Mesenchymal stem cell (in vitro differentiated cells and primary cell): ENCODE results near the gene PRDM7.

Source experiments
- DNase-seq: peaks from one replicate; pipeline ENCODE4 v3.0.0-alpha.2; 2013
- H2AFZ ChIP-seq: one replicate; pipeline ENCODE4 v1.6.1; 2013; ENCODE audit warnings: low read depth, mild to moderate bottlenecking, control low read depth, inconsistent platforms, low read length, moderate library complexity
- H2AK5ac ChIP-seq: 2 replicates; pipeline ENCODE4 v1.6.1; 2013; ENCODE audit warnings: low read length, moderate library complexity, mild to moderate bottlenecking, inconsistent platforms; ENCODE audit not compliant: severe bottlenecking
- H2BK120ac ChIP-seq: one replicate; pipeline ENCODE4 v1.6.1; 2013; ENCODE audit warnings: low read depth, mild to moderate bottlenecking, inconsistent platforms, low read length, moderate library complexity
- H2BK12ac ChIP-seq, 2 experiments: one replicate each; pipeline ENCODE4 v1.6.1; 2013; ENCODE audit warnings: inconsistent platforms in 2 of 2, low read length in 2 of 2, mild to moderate bottlenecking in 2 of 2, moderate library complexity in 2 of 2, control low read depth in 1 of 2
- H2BK15ac ChIP-seq: one replicate; pipeline ENCODE4 v1.6.1; 2013; ENCODE audit warnings: mild to moderate bottlenecking, low read depth, inconsistent platforms; ENCODE audit not compliant: poor library complexity, severe bottlenecking
- H2BK5ac ChIP-seq: 2 replicates; pipeline ENCODE4 v1.6.1; 2013; ENCODE audit warnings: low read depth, mild to moderate bottlenecking, low read length, control low read depth, inconsistent platforms; ENCODE audit not compliant: poor library complexity, severe bottlenecking
- H3K14ac ChIP-seq, 2 experiments: one replicate each; pipeline ENCODE4 v1.6.1; 2013; ENCODE audit warnings: inconsistent platforms in 2 of 2, low read length in 2 of 2, control low read depth in 1 of 2, mild to moderate bottlenecking in 1 of 2, moderate library complexity in 1 of 2
- H3K18ac ChIP-seq, 2 experiments: one replicate each; pipeline ENCODE4 v1.6.1; 2013; ENCODE audit warnings: inconsistent platforms in 2 of 2, low read length in 2 of 2, control low read depth in 1 of 2, low read depth in 1 of 2, mild to moderate bottlenecking in 1 of 2
- H3K23ac ChIP-seq, 2 experiments: one replicate each; pipeline ENCODE4 v1.6.1; 2013; ENCODE audit warnings: inconsistent platforms in 2 of 2, low read length in 2 of 2, mild to moderate bottlenecking in 2 of 2, moderate library complexity in 2 of 2, control low read depth in 1 of 2
- H3K27ac ChIP-seq: 2 replicates; pipeline ENCODE4 v1.5.1; 2013; ENCODE audit warnings: mild to moderate bottlenecking, moderate library complexity, low read length, control low read depth, inconsistent platforms; ENCODE audit not compliant: poor library complexity, severe bottlenecking
- H3K27me3 ChIP-seq, 2 experiments: 2 replicates each; pipeline versions ENCODE4 v1.6.1 to v1.7.0; 2013; ENCODE audit warnings: low read length in 2 of 2, mild to moderate bottlenecking in 2 of 2, moderate library complexity in 2 of 2, control low read depth in 1 of 2, inconsistent platforms in 1 of 2; ENCODE audit not compliant: control insufficient read depth in 1 of 2, insufficient read depth in 1 of 2
- H3K36me3 ChIP-seq, 2 experiments: 2 replicates each; pipeline versions ENCODE4 v1.6.1 to v1.7.0; 2013; ENCODE audit warnings: low read length in 2 of 2, control low read depth in 1 of 2, inconsistent platforms in 1 of 2, low read depth in 1 of 2, mild to moderate bottlenecking in 1 of 2; ENCODE audit not compliant: insufficient read depth in 2 of 2, control insufficient read depth in 1 of 2
- H3K4ac ChIP-seq, 2 experiments: one replicate each; pipeline ENCODE4 v1.6.1; 2013; ENCODE audit warnings: inconsistent platforms in 2 of 2, low read length in 2 of 2, mild to moderate bottlenecking in 2 of 2, moderate library complexity in 2 of 2, control low read depth in 1 of 2, low read depth in 1 of 2
- H3K4me1 ChIP-seq: 2 replicates; pipeline ENCODE4 v1.6.1; 2013; ENCODE audit warnings: low read depth, low read length, control low read depth; ENCODE audit not compliant: control insufficient read depth, insufficient read depth
- H3K4me2 ChIP-seq: 2 replicates; pipeline ENCODE4 v1.6.1; 2013; ENCODE audit warnings: low read length, mild to moderate bottlenecking, inconsistent platforms; ENCODE audit not compliant: poor library complexity, severe bottlenecking
- H3K4me3 ChIP-seq, 2 experiments: 2 replicates each; pipeline versions ENCODE4 v1.5.1 to v1.7.0; 2013; ENCODE audit warnings: low read length in 2 of 2, mild to moderate bottlenecking in 2 of 2, control low read depth in 1 of 2, low read depth in 1 of 2; ENCODE audit not compliant: insufficient read depth in 1 of 2
- H3K79me1 ChIP-seq: replicated peaks from 2 replicates; pipeline ENCODE4 v1.6.1; 2013; ENCODE audit warnings: mild to moderate bottlenecking, control low read depth, low read length, inconsistent platforms; ENCODE audit not compliant: poor library complexity, severe bottlenecking
- H3K9ac ChIP-seq: 2 replicates; pipeline ENCODE4 v1.7.0; 2013; ENCODE audit warnings: mild to moderate bottlenecking, low read length, moderate library complexity
- H3K9me3 ChIP-seq: 2 replicates; pipeline ENCODE4 v1.7.0; 2013; ENCODE audit warnings: mild to moderate bottlenecking, low read length; ENCODE audit not compliant: control insufficient read depth
- H4K8ac ChIP-seq: one replicate; pipeline ENCODE4 v1.6.1; 2013; ENCODE audit warnings: inconsistent platforms, mild to moderate bottlenecking, low read length, moderate library complexity
- H4K91ac ChIP-seq: one replicate; pipeline ENCODE4 v1.6.1; 2013; ENCODE audit warnings: mild to moderate bottlenecking, low read length, inconsistent platforms
- WGBS: methylation state at CpG from one replicate; pipeline ENCODE4 v1.1.7; 2013; ENCODE audit warnings: mixed read lengths; 5-methylcytosine and 5-hydroxymethylcytosine counted together

The PRDM7 gene

DNA sequence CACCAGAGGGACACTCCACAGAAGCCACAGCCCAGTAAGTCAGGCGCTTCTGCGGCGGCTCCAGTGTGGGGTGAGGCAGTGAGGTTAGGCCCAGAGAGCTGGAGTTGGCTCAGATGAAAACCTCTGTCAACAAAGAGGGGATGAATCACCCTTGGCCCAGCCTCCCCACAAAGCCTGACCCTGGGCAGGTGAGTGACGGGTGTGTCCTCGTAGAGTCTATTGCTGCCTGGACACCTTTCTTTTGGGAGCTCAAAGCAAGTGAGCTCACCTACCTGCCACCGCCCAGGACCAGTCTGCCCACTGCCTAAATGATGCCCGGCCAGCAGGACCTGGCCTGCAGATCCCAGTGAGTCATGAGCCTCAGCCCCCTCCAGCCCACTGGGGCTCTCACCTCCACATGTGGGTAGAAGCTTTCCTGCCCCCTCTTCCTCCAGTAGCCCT, 33.0 kb downstream of the PRDM7 start:
- Histone ChIP-seq H3K18ac (no peak overlapping the region), H3K4me3 (no peak overlapping the region), H3K9ac (no peak overlapping the region), H3K9me3 (no peaks in the 10 kb centered on the region), H2BK5ac (no peak overlapping the region), H2AFZ (no peak overlapping the region), H2BK120ac (no peak overlapping the region), H3K36me3 (peaks cover 41 to 42% of the 10 kb centered on the region in 2 experiments), H3K4me1 (peaks cover 19% of the 10 kb centered on the region), H3K23ac (no peak overlapping the region), H3K4me2 (no peak overlapping the region), H3K4ac (no peak overlapping the region), H2AK5ac (no peak overlapping the region), H3K14ac (no peak overlapping the region), H3K79me1 (no peaks in the 10 kb centered on the region), H2BK12ac (no peak overlapping the region), H4K8ac (no peak overlapping the region), H2BK15ac (no peak overlapping the region), H3K27me3 (peaks cover 7 to 9% of the 10 kb centered on the region in 2 experiments), H4K91ac (no peak overlapping the region), H3K27ac (no peak overlapping the region)
- WGBS: 92% methylated on average over 7 of the region's 7 CpGs
- no peak for DNase-seq

DNA sequence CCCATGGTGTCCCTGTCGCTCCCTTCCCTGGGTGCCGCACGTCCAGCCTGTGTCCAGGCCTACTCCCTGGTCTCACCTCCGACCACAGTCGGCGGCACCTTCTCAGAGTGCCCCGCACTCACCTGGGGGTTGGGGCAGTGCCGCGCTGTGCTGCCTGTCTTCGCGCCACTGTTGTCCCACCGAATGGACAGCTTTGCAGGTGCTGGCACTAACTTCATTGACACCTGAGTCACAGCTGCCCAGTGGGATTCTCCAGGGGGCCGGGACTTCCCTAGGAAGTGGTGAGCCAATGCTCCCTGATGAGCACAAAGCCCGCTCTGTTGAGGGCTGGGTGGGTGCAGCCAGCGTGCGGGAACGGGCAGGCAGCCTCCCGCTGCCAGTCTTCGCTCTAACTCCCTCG, 33.6 kb downstream of the PRDM7 start:
- H3K79me1 ChIP-seq: no peaks in the 10 kb centered on the region
- no peak overlapping the region for H3K9ac ChIP-seq
- no peak overlapping the region for H2BK120ac ChIP-seq
- no peak overlapping the region for H4K91ac ChIP-seq
- H2BK15ac ChIP-seq: no peak overlapping the region
- no peak overlapping the region for H3K14ac ChIP-seq
- no peak overlapping the region for H3K18ac ChIP-seq
- H2AFZ ChIP-seq: no peak overlapping the region
- H3K27me3 ChIP-seq: peaks cover 6 to 7% of the 10 kb centered on the region in 2 experiments
- H4K8ac ChIP-seq: no peak overlapping the region
- no peaks in the 10 kb centered on the region for H3K9me3 ChIP-seq
- no peak overlapping the region for H2AK5ac ChIP-seq
- no peak for DNase-seq
- WGBS: 91% methylated on average over 18 of the region's 20 CpGs
- peaks cover 44 to 48% of the 10 kb centered on the region in 2 experiments for H3K36me3 ChIP-seq
- H3K27ac ChIP-seq: no peak overlapping the region
- peaks cover 19% of the 10 kb centered on the region for H3K4me1 ChIP-seq
- H2BK12ac ChIP-seq: no peak overlapping the region
- no peak overlapping the region for H3K4ac ChIP-seq
- H2BK5ac ChIP-seq: no peak overlapping the region
- H3K23ac ChIP-seq: no peak overlapping the region
- no peak overlapping the region for H3K4me3 ChIP-seq
- H3K4me2 ChIP-seq: no peak overlapping the region

DNA sequence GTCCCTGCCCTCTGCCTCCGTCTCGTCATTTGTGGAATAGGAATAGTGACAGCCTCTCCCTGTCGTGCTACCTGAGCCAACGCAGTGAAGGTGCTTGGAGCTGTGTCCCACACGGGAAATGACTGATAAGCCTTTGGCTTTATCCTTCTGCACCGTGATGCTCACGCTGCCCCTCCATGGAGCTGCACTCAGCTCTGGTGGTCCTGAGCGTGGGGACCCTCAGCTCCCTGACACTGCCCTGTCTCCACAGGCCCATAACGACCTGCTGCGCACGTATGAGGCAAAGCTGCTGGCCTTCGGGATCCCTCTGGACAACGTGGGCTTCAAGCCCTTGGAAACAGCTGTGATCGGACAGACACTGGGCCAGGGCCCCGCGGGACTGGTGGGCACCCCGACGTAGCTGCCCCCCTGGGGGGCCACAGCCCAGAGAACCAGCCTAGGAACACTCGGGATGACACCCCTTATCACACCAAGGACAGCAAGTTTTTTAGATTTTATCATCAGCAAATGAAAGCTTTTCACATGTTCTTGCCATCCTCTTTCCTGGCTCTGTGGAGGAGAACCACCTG, 34.1 kb downstream of the PRDM7 start:
- Histone ChIP-seq H3K4me3 (no peak overlapping the region), H3K4ac (no peak overlapping the region), H2AFZ (no peak overlapping the region), H2BK12ac (no peak overlapping the region), H2AK5ac (no peak overlapping the region), H3K27me3 (peaks cover 6 to 7% of the 10 kb centered on the region in 2 experiments), H2BK5ac (no peak overlapping the region), H3K9me3 (no peaks in the 10 kb centered on the region), H3K14ac (no peak overlapping the region), H2BK15ac (no peak overlapping the region), H4K91ac (no peak overlapping the region), H3K9ac (no peak overlapping the region), H3K4me2 (no peak overlapping the region), H3K23ac (no peak overlapping the region), H3K27ac (no peak overlapping the region), H2BK120ac (no peak overlapping the region), H3K18ac (no peak overlapping the region), H4K8ac (no peak overlapping the region), H3K36me3 (peaks cover 49 to 52% of the 10 kb centered on the region in 2 experiments), H3K79me1 (no peaks in the 10 kb centered on the region), H3K4me1 (peaks cover 19% of the 10 kb centered on the region)
- no peak for DNase-seq
- 91% methylated on average over 19 of the region's 19 CpGs for WGBS

DNA sequence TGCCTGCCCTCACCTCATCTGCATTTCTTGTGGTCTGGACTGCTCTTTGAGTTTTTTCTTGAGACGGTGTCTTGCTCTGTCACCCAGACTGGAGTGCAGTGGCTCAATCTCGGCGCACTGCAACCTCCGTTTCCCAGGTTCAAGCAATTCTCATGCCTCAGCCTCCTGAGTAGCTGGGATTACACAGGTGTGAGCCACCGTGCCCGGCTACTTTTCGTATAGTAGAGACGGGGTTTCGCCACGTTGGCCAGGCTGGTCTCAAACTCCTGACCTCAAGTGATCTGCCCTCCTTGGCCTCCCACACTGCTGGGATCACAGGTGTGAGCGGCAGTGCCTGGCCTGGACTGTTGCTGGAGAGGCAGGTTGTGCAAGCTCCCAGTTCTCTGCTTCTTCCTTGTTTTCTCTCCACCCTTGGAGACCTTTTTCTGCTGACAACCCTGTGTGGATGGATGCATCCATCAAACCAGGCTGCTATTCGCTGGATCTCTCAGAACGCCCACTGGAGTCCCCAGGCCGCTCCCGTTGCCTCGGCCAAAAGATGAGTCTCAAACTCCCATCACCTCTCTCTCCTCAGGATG, 35.1 kb downstream of the PRDM7 start:
- H3K4me1 ChIP-seq: peaks cover 14% of the 10 kb centered on the region
- H2AFZ ChIP-seq: no peak overlapping the region
- H3K79me1 ChIP-seq: no peaks in the 10 kb centered on the region
- H3K14ac ChIP-seq: no peak overlapping the region
- no peak overlapping the region for H2BK15ac ChIP-seq
- H2BK120ac ChIP-seq: no peak overlapping the region
- no peak overlapping the region for H3K23ac ChIP-seq
- no peak overlapping the region for H2BK5ac ChIP-seq
- H3K36me3 ChIP-seq: peaks cover 58 to 63% of the 10 kb centered on the region in 2 experiments
- H3K27ac ChIP-seq: no peak overlapping the region
- no peak overlapping the region for H3K9ac ChIP-seq
- H3K4me3 ChIP-seq: no peak overlapping the region
- H3K9me3 ChIP-seq: no peaks in the 10 kb centered on the region
- no peak for DNase-seq
- no peak overlapping the region for H3K18ac ChIP-seq
- WGBS: 94% methylated on average over 16 of the region's 16 CpGs
- no peak overlapping the region for H4K8ac ChIP-seq
- no peak overlapping the region for H2BK12ac ChIP-seq
- no peak overlapping the region for H4K91ac ChIP-seq
- H3K4ac ChIP-seq: no peak overlapping the region
- no peak overlapping the region for H3K4me2 ChIP-seq
- peaks cover under 1 to 5% of the 10 kb centered on the region in 2 experiments for H3K27me3 ChIP-seq
- H2AK5ac ChIP-seq: no peak overlapping the region
